HepG2 (cell line): ENCODE data around the gene MYLK. TPM values are rescaled to one million over a fixed set of nuclear protein-coding genes. Genes with fewer than 3 reads are reported as not detected.
A peak's percentile ranks its signal among the peaks of the same experiment; 100 is the strongest.

Experiments used
- ATAC-seq: fragments of 200-7000 bp; cut with Tn5 transposase; 3 replicates; pipeline ENCODE4 v1.9.1; 2020; ENCODE audit warnings: mild to moderate bottlenecking, moderate library complexity
- BruUV-seq: library from RNA; stranded (reverse); fragments of 400-500 nt; replicated peaks from 2 replicates; lab custom pipeline; 2021; lab: Mats Ljungman, UMichigan
- CTCF ChIA-PET: fragments of 300-600 bp; formaldehyde crosslinking; extraction: SDS; loops from one replicate; lab custom pipeline; 2021; ENCODE audit warnings: low total read pairs, inconsistent platforms, low intra/inter-chr PET ratio; lab: Yijun Ruan, JAX
- POLR2A ChIA-PET: fragments of 350-600 bp; sonication (Branson Sonifier 250); formaldehyde crosslinking; loops from one replicate; lab custom pipeline; 2020; ENCODE audit warnings: antibody characterized with exemption, inconsistent platforms; lab: Yijun Ruan, JAX
- DNase-seq: peaks from one replicate; pipeline ENCODE4 v3.0.0-alpha.2; 2015; ENCODE audit warnings: low spot score
- FAIRE-seq: peaks from 3 replicates; lab custom pipeline; 2011; peaks lifted over from hg19 to GRCh38; lab: Jason Lieb, UNC
- H2AFZ ChIP-seq: one replicate; pipeline ENCODE4 v1.6.1; 2011; ENCODE audit warnings: low read length, inconsistent platforms
- H3K27ac ChIP-seq: fragments of 300-600 bp; 3 replicates; pipeline ENCODE4 v1.8.0; 2011; ENCODE audit warnings: mixed run types, mild to moderate bottlenecking, mixed read lengths, low read length, inconsistent platforms; ENCODE audit not compliant: insufficient read depth; ENCODE audit errors: extremely low read length
- H3K27me3 ChIP-seq, 2 experiments: fragments of 200-600 bp in 1 of 2; 2 replicates in 1 of 2; 3 replicates in 1 of 2; pipeline versions ENCODE4 v1.6.0 to v1.8.0; 2011; ENCODE audit warnings: low read length in 2 of 2, mild to moderate bottlenecking in 2 of 2, moderate library complexity in 2 of 2, inconsistent platforms in 1 of 2; ENCODE audit not compliant: insufficient read depth in 2 of 2, control insufficient read depth in 1 of 2
- H3K36me3 ChIP-seq, 2 experiments: fragments of 200-600 bp in 1 of 2; replicated peaks in 1 of 2; 2 replicates in 1 of 2; 3 replicates in 1 of 2; pipeline versions ENCODE4 v1.5.1 to v1.8.0; 2011; ENCODE audit warnings: low read length in 2 of 2, inconsistent platforms in 1 of 2; ENCODE audit not compliant: insufficient read depth in 2 of 2, control insufficient read depth in 1 of 2
- H3K4me1 ChIP-seq: 2 replicates; pipeline ENCODE4 v1.5.1; 2012; ENCODE audit warnings: low read length, inconsistent platforms; ENCODE audit not compliant: insufficient read depth
- H3K4me2 ChIP-seq: 2 replicates; pipeline ENCODE4 v1.6.0; 2011; ENCODE audit warnings: low read depth, low read length, inconsistent platforms
- H3K4me3 ChIP-seq, 3 experiments: fragments of 200-600 bp in 1 of 3; sonication (generic), shearing (Covaris generic) in 1 of 3; replicated peaks in 1 of 3; 2 replicates each; pipeline ENCODE4 v1.5.1; 2011 to 2016; ENCODE audit warnings: low read length in 3 of 3, inconsistent platforms in 2 of 3, low read depth in 2 of 3, mild to moderate bottlenecking in 2 of 3, control low read depth in 1 of 3, mixed read lengths in 1 of 3; ENCODE audit not compliant: insufficient read depth in 1 of 3
- H3K79me2 ChIP-seq: one replicate; pipeline ENCODE4 v1.6.1; 2011; ENCODE audit warnings: low read length, inconsistent platforms; ENCODE audit not compliant: insufficient read depth
- H3K9ac ChIP-seq: 2 replicates; pipeline ENCODE4 v1.6.0; 2011; ENCODE audit warnings: mild to moderate bottlenecking, low read depth, low read length, inconsistent platforms; ENCODE audit not compliant: insufficient read depth
- H3K9me3 ChIP-seq: 2 replicates; pipeline ENCODE4 v1.5.1; 2012; ENCODE audit warnings: mild to moderate bottlenecking, low read length
- H4K20me1 ChIP-seq: 2 replicates; pipeline ENCODE4 v1.6.0; 2011; ENCODE audit warnings: inconsistent platforms, mild to moderate bottlenecking, low read length, moderate library complexity; ENCODE audit not compliant: insufficient read depth
- ARHGAP35 ChIP-seq: sonication (generic); formaldehyde crosslinking; IDR thresholded peaks from 2 replicates; pipeline ENCODE4 v1.9.0; 2022; ENCODE audit warnings: mild to moderate bottlenecking, inconsistent platforms, moderate library complexity, missing genetic modification reagents, borderline replicate concordance
- HOXA9 ChIP-seq: sonication (generic); formaldehyde crosslinking; IDR thresholded peaks from 2 replicates; pipeline ENCODE4 v1.8.1; 2022; ENCODE audit warnings: missing genetic modification reagents, mild to moderate bottlenecking, moderate library complexity, borderline replicate concordance
- NFYB ChIP-seq: sonication (generic); formaldehyde crosslinking; IDR thresholded peaks from 2 replicates; pipeline ENCODE4 v1.4.0; 2020; ENCODE audit warnings: missing genetic modification reagents
- TFDP1 ChIP-seq: IDR thresholded peaks from 2 replicates; pipeline ENCODE4 v1.6.1; 2016; ENCODE audit warnings: missing compliant biosample characterization, missing genetic modification reagents, borderline replicate concordance
- THAP11 ChIP-seq: IDR thresholded peaks from 2 replicates; pipeline ENCODE4 v1.6.1; 2016; ENCODE audit warnings: missing biosample characterization, missing genetic modification reagents
- THAP9 ChIP-seq: sonication (generic); formaldehyde crosslinking; IDR thresholded peaks from 2 replicates; pipeline ENCODE4; 2020; ENCODE audit warnings: missing genetic modification reagents, mild to moderate bottlenecking, borderline replicate concordance
- ZNF292 ChIP-seq: sonication (generic); formaldehyde crosslinking; IDR thresholded peaks from 2 replicates; pipeline ENCODE4 v1.8.1; 2022; ENCODE audit warnings: mild to moderate bottlenecking, low read depth, missing genetic modification reagents, borderline replicate concordance
- ZNF446 ChIP-seq: sonication (generic); formaldehyde crosslinking; IDR thresholded peaks from 2 replicates; pipeline ENCODE4 v1.5.0; 2020; ENCODE audit warnings: mild to moderate bottlenecking, missing genetic modification reagents
- ZNF737 ChIP-seq: sonication (generic); formaldehyde crosslinking; IDR thresholded peaks from 2 replicates; pipeline ENCODE4 v1.5.0; 2020; ENCODE audit warnings: missing genetic modification reagents, mild to moderate bottlenecking, borderline replicate concordance
- WGBS: methylation state at CpG from one replicate; pipeline ENCODE4 v1.1.6; 2017; ENCODE audit warnings: low lambda C conversion rate; 5-methylcytosine and 5-hydroxymethylcytosine counted together
- in situ Hi-C: cut with HindIII; loops from 2 replicates; pipeline ENCODE4 v1.10.0; 2017; ENCODE audit warnings: low pct_unique_long_range_greater_than_20kb; ENCODE audit not compliant: extremely low pct_ligation_motif_present
- intact Hi-C: fragments of 100-400 bp; cut with micrococcal nuclease; formaldehyde crosslinking; loops from one replicate; pipeline ENCODE4 v1.10.0; 2022; ENCODE audit not compliant: unreplicated experiment
- polyA plus RNA-seq, 8 experiments: library from polyadenylated mRNA; depleted of rRNA in 3 of 8; stranded (reverse) in 7 of 8; unstranded in 1 of 8; fragments of >200 nt; fragmentation: Illumina TruSeq in 4 of 8; extraction: Trizol in 4 of 8; gene quantifications; 2 replicates each; pipeline versions ENCODE4 v1.2.1 to v1.2.3, GENCODE V29; 2011 to 2016; ENCODE audit warnings: low read depth in 4 of 8, missing spikeins in 1 of 8, mixed read lengths in 1 of 8; ENCODE audit not compliant: insufficient read depth in 1 of 8
- total RNA-seq, 5 experiments: library from RNA; depleted of rRNA; stranded (reverse); fragments of >200 nt; fragmentation: Illumina TruSeq; extraction: Trizol; gene quantifications; 2 replicates each; pipeline ENCODE4 v1.2.3, GENCODE V29; 2016; ENCODE audit warnings: low read depth in 1 of 5

Gene MYLK
- total and polyA plus RNA-seq, 2 of the 13 experiments (the other 11 are each of a cell fraction or from before 2014, with no cell fraction given) = 10.6 to 34.9 TPM

GRCh38 chr3:123609063-123609462, 275.1 kb downstream of the MYLK start:
- Histone ChIP-seq H3K27me3 (no peaks in the 10 kb centered on the region), H3K36me3 (peaks cover 4 to 13% of the 10 kb centered on the region in 2 experiments; a peak in 4 of 5 replicates), H4K20me1 (no peaks in the 10 kb centered on the region), H3K9me3 (no peaks in the 10 kb centered on the region), H3K4me3 (no peak overlapping the region), H3K27ac (peak overlapping the region; percentile 27), H3K4me2 (no peak overlapping the region), H3K4me1 (peaks cover 38% of the 10 kb centered on the region), H3K79me2 (no peaks in the 10 kb centered on the region), H3K9ac (no peak overlapping the region), H2AFZ (no peak overlapping the region)
- FAIRE-seq = no peak
- TF ChIP-seq ZNF737 (CRISPR knock-in tag) (no peak), ARHGAP35 (CRISPR knock-in tag) (no peak), HOXA9 (CRISPR knock-in tag) (no peak), TFDP1 (CRISPR knock-in tag) (no peak), ZNF292 (CRISPR knock-in tag) (no peak), THAP11 (CRISPR knock-in tag) (no peak), THAP9 (CRISPR knock-in tag) (no peak), ZNF446 (CRISPR knock-in tag) (no peak), NFYB (CRISPR knock-in tag) (no peak)
- BruUV-seq = no TSS peak
- ChIA-PET POLR2A (interaction anchor here (1.5 kb wide), 1 partner anchor 25 kb away, joined by 3 read pairs; the partner anchor contains the start of gene HACD2), CTCF (no interaction called here)
- intact Hi-C loops = no loop called here
- ATAC-seq = no peak
- DNase-seq = no peak
- 93% methylated on average over 5 of the region's 5 CpGs for WGBS
- in situ Hi-C loops = no loop called here
